Tibial artery (tissue), 4 donors: ENCODE data around the gene DELE1.

Experiments
- DNase-seq, 2 donors: peaks; one replicate each; pipeline ENCODE4 v3.0.0-alpha.2; 2019
- H3K27ac ChIP-seq, 2 donors: fragments of 200-600 bp; sonication (generic) in 1 of 2; 1 replicate in 1 of 2; 2 replicates in 1 of 2; pipeline ENCODE4 v1.5.1; 2018 to 2019; ENCODE audit warnings: mild to moderate bottlenecking in 1 of 2
- H3K27me3 ChIP-seq, 2 donors: fragments of 200-600 bp; sonication (generic) in 1 of 2; one replicate each; pipeline versions ENCODE4 v1.5.1 to v1.6.0; 2016 to 2019
- H3K36me3 ChIP-seq, 3 donors: fragments of 200-600 bp; sonication (generic) in 2 of 3; one replicate each; pipeline ENCODE4 v1.5.1; 2016 to 2019; ENCODE audit warnings: mild to moderate bottlenecking in 2 of 3
- H3K4me1 ChIP-seq, 4 donors: fragments of 200-600 bp; sonication (generic) in 2 of 4; 1 replicate in 3 of 4; 2 replicates in 1 of 4; pipeline ENCODE4 v1.5.1; 2016 to 2019
- H3K4me3 ChIP-seq, 2 donors: fragments of 200-600 bp; sonication (generic) in 1 of 2; 1 replicate in 1 of 2; 2 replicates in 1 of 2; pipeline ENCODE4 v1.5.1; 2018 to 2019; ENCODE audit warnings: mild to moderate bottlenecking in 2 of 2
- H3K9me3 ChIP-seq, 3 donors: fragments of 200-600 bp; sonication (generic) in 1 of 3; one replicate each; pipeline ENCODE4 v1.5.1; 2016 to 2019
- intact Hi-C: fragments of 100-400 bp; cut with DNase I; formaldehyde crosslinking; loops from one replicate; pipeline ENCODE4 v1.15.0; 2023; ENCODE audit warnings: low total_unique reads
- TF ChIP-seq, protein P1 (sequence below), 2 experiments: fragments of 200-600 bp in 1 of 2; fragments of 450-650 bp in 1 of 2; IDR thresholded peaks; one replicate each; pipeline ENCODE4 v1.5.1; 2017 to 2019; ENCODE audit warnings: antibody characterized with exemption in 2 of 2, mild to moderate bottlenecking in 1 of 2, moderate library complexity in 1 of 2

The DELE1 gene

GRCh38 chr5:141906972-141907371 lies 16.7 kb upstream of the DELE1 start:
- TF ChIP-seq, protein P1, sequence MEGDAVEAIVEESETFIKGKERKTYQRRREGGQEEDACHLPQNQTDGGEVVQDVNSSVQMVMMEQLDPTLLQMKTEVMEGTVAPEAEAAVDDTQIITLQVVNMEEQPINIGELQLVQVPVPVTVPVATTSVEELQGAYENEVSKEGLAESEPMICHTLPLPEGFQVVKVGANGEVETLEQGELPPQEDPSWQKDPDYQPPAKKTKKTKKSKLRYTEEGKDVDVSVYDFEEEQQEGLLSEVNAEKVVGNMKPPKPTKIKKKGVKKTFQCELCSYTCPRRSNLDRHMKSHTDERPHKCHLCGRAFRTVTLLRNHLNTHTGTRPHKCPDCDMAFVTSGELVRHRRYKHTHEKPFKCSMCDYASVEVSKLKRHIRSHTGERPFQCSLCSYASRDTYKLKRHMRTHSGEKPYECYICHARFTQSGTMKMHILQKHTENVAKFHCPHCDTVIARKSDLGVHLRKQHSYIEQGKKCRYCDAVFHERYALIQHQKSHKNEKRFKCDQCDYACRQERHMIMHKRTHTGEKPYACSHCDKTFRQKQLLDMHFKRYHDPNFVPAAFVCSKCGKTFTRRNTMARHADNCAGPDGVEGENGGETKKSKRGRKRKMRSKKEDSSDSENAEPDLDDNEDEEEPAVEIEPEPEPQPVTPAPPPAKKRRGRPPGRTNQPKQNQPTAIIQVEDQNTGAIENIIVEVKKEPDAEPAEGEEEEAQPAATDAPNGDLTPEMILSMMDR (IDR thresholded peaks at IDR 0.05), result no peak
- H3K27me3 ChIP-seq, result peaks cover 0 to 2% of the 10 kb centered on the region in 2 donors
- no peak overlapping the region for H3K27ac ChIP-seq
- intact Hi-C loops, result loop anchor here (10.0 kb wide), 1 partner anchor 48 kb away; the partner anchor contains the start of gene PCDH12
- H3K4me1 ChIP-seq, result no peaks in the 10 kb centered on the region
- H3K36me3 ChIP-seq, result no peaks in the 10 kb centered on the region
- DNase-seq, result no peak
- H3K4me3 ChIP-seq, result no peak overlapping the region
- no peaks in the 10 kb centered on the region for H3K9me3 ChIP-seq

- no peak for DNase-seq
- Histone ChIP-seq H3K27me3 (peaks cover 0 to 9% of the 10 kb centered on the region in 2 donors), H3K36me3 (no peaks in the 10 kb centered on the region), H3K4me3 (no peak overlapping the region), H3K9me3 (no peaks in the 10 kb centered on the region), H3K4me1 (peaks cover 0 to 5% (median 2%) of the 10 kb centered on the region in 4 donors), H3K27ac (no peak overlapping the region)
- TF ChIP-seq, protein P1 (IDR thresholded peaks at IDR 0.05), result no peak
- intact Hi-C loops, result loop anchor here (10.0 kb wide), 1 partner anchor 46 kb away; the partner anchor contains the start of gene PCDH12
Observed at GRCh38 chr5:141908796-141909195, 14.9 kb upstream of the DELE1 start.

- no peak overlapping the region for H3K4me3 ChIP-seq
- DNase-seq, result no peak
- H3K36me3 ChIP-seq, result no peaks in the 10 kb centered on the region
- TF ChIP-seq, protein P1 (IDR thresholded peaks at IDR 0.05), result no peak
- intact Hi-C loops, result loop anchor here (10.0 kb wide), 1 partner anchor 46 kb away; the partner anchor contains the start of gene PCDH12
- H3K27me3 ChIP-seq, result peaks cover 0 to 9% of the 10 kb centered on the region in 2 donors
- no peak overlapping the region for H3K27ac ChIP-seq
- peaks cover 0 to 9% (median 5%) of the 10 kb centered on the region in 4 donors for H3K4me1 ChIP-seq
- H3K9me3 ChIP-seq, result no peaks in the 10 kb centered on the region
Observed at GRCh38 chr5:141909212-141909611, 14.5 kb upstream of the DELE1 start.

- peak in 1 of 2 donors; percentile 41 for DNase-seq
- no peaks in the 10 kb centered on the region for H3K9me3 ChIP-seq
- intact Hi-C loops, result no loop called here
- peaks cover 0 to 9% of the 10 kb centered on the region in 2 donors for H3K27me3 ChIP-seq
- H3K4me1 ChIP-seq, result peaks cover 0 to 12% (median 6%) of the 10 kb centered on the region in 4 donors
- H3K36me3 ChIP-seq, result no peaks in the 10 kb centered on the region
- no peak overlapping the region for H3K4me3 ChIP-seq
- TF ChIP-seq, protein P1 (IDR thresholded peaks at IDR 0.05), result no peak
- no peak overlapping the region for H3K27ac ChIP-seq
Observed at GRCh38 chr5:141910271-141910673, 13.4 kb upstream of the DELE1 start.

- no peak overlapping the region for H3K27ac ChIP-seq
- intact Hi-C loops, result no loop called here
- DNase-seq, result peak in 1 of 2 donors; percentile 55
Observed at GRCh38 chr5:141913560-141914198, 10.0 kb upstream of the DELE1 start.

More at GRCh38 chr5:141913560-141914198, 10.0 kb upstream of the DELE1 start:
- Histone ChIP-seq H3K4me1 (peaks cover 0 to 12% (median 6%) of the 10 kb centered on the region in 4 donors), H3K9me3 (no peaks in the 10 kb centered on the region), H3K4me3 (peak overlapping the region; percentile 39 to 42), H3K27me3 (peaks cover 0 to 9% of the 10 kb centered on the region in 2 donors), H3K36me3 (no peaks in the 10 kb centered on the region)
- TF ChIP-seq, protein P1 (IDR thresholded peaks at IDR 0.05), result no peak
